HepG2 (cell line): ENCODE measurements around the gene SNX22. TPM values are rescaled to one million over a fixed set of nuclear protein-coding genes. Genes with fewer than 3 reads are reported as not detected.

Experiments
- ATAC-seq: fragments of 200-7000 bp; cut with Tn5 transposase; 3 replicates; pipeline ENCODE4 v1.9.1; 2020; ENCODE audit warnings: mild to moderate bottlenecking, moderate library complexity
- BruUV-seq: library from RNA; stranded (reverse); fragments of 400-500 nt; replicated peaks from 2 replicates; lab custom pipeline; 2021; lab: Mats Ljungman, UMichigan
- CTCF ChIA-PET: fragments of 300-600 bp; formaldehyde crosslinking; extraction: SDS; loops from one replicate; lab custom pipeline; 2021; ENCODE audit warnings: low total read pairs, inconsistent platforms, low intra/inter-chr PET ratio; lab: Yijun Ruan, JAX
- POLR2A ChIA-PET: fragments of 350-600 bp; sonication (Branson Sonifier 250); formaldehyde crosslinking; loops from one replicate; lab custom pipeline; 2020; ENCODE audit warnings: antibody characterized with exemption, inconsistent platforms; lab: Yijun Ruan, JAX
- DNase-seq: peaks from one replicate; pipeline ENCODE4 v3.0.0-alpha.2; 2015; ENCODE audit warnings: low spot score
- FAIRE-seq: peaks from 3 replicates; lab custom pipeline; 2011; peaks lifted over from hg19 to GRCh38; lab: Jason Lieb, UNC
- H2AFZ ChIP-seq: one replicate; pipeline ENCODE4 v1.6.1; 2011; ENCODE audit warnings: low read length, inconsistent platforms
- H3K27ac ChIP-seq: fragments of 300-600 bp; 3 replicates; pipeline ENCODE4 v1.8.0; 2011; ENCODE audit warnings: mixed run types, mild to moderate bottlenecking, mixed read lengths, low read length, inconsistent platforms; ENCODE audit not compliant: insufficient read depth; ENCODE audit errors: extremely low read length
- H3K27me3 ChIP-seq, 2 experiments: fragments of 200-600 bp in 1 of 2; 2 replicates in 1 of 2; 3 replicates in 1 of 2; pipeline versions ENCODE4 v1.6.0 to v1.8.0; 2011; ENCODE audit warnings: low read length in 2 of 2, mild to moderate bottlenecking in 2 of 2, moderate library complexity in 2 of 2, inconsistent platforms in 1 of 2; ENCODE audit not compliant: insufficient read depth in 2 of 2, control insufficient read depth in 1 of 2
- H3K36me3 ChIP-seq, 2 experiments: fragments of 200-600 bp in 1 of 2; replicated peaks in 1 of 2; 2 replicates in 1 of 2; 3 replicates in 1 of 2; pipeline versions ENCODE4 v1.5.1 to v1.8.0; 2011; ENCODE audit warnings: low read length in 2 of 2, inconsistent platforms in 1 of 2; ENCODE audit not compliant: insufficient read depth in 2 of 2, control insufficient read depth in 1 of 2
- H3K4me1 ChIP-seq: 2 replicates; pipeline ENCODE4 v1.5.1; 2012; ENCODE audit warnings: low read length, inconsistent platforms; ENCODE audit not compliant: insufficient read depth
- H3K4me2 ChIP-seq: 2 replicates; pipeline ENCODE4 v1.6.0; 2011; ENCODE audit warnings: low read depth, low read length, inconsistent platforms
- H3K4me3 ChIP-seq, 3 experiments: fragments of 200-600 bp in 1 of 3; sonication (generic), shearing (Covaris generic) in 1 of 3; replicated peaks in 1 of 3; 2 replicates each; pipeline ENCODE4 v1.5.1; 2011 to 2016; ENCODE audit warnings: low read length in 3 of 3, inconsistent platforms in 2 of 3, low read depth in 2 of 3, mild to moderate bottlenecking in 2 of 3, control low read depth in 1 of 3, mixed read lengths in 1 of 3; ENCODE audit not compliant: insufficient read depth in 1 of 3
- H3K79me2 ChIP-seq: one replicate; pipeline ENCODE4 v1.6.1; 2011; ENCODE audit warnings: low read length, inconsistent platforms; ENCODE audit not compliant: insufficient read depth
- H3K9ac ChIP-seq: 2 replicates; pipeline ENCODE4 v1.6.0; 2011; ENCODE audit warnings: mild to moderate bottlenecking, low read depth, low read length, inconsistent platforms; ENCODE audit not compliant: insufficient read depth
- H3K9me3 ChIP-seq: 2 replicates; pipeline ENCODE4 v1.5.1; 2012; ENCODE audit warnings: mild to moderate bottlenecking, low read length
- H4K20me1 ChIP-seq: 2 replicates; pipeline ENCODE4 v1.6.0; 2011; ENCODE audit warnings: inconsistent platforms, mild to moderate bottlenecking, low read length, moderate library complexity; ENCODE audit not compliant: insufficient read depth
- FOXA3 ChIP-seq: IDR thresholded peaks from 2 replicates; pipeline ENCODE4 v1.6.1; 2016; ENCODE audit warnings: missing genetic modification reagents, missing compliant biosample characterization
- IRF2 ChIP-seq: IDR thresholded peaks from 2 replicates; pipeline ENCODE4 v1.6.1; 2018; ENCODE audit warnings: missing genetic modification reagents, missing compliant biosample characterization
- IRX3 ChIP-seq: sonication (generic); formaldehyde crosslinking; IDR thresholded peaks from 2 replicates; pipeline ENCODE4 v1.8.1; 2023; ENCODE audit warnings: mild to moderate bottlenecking, low read depth, missing genetic modification reagents, borderline replicate concordance
- KDM2A ChIP-seq: sonication (generic); formaldehyde crosslinking; IDR thresholded peaks from 2 replicates; pipeline ENCODE4 v1.4.0; 2020; ENCODE audit warnings: low read depth, missing genetic modification reagents, borderline replicate concordance
- KLF13 ChIP-seq: sonication (generic); formaldehyde crosslinking; IDR thresholded peaks from 2 replicates; pipeline ENCODE4 v1.4.0; 2020; ENCODE audit warnings: mild to moderate bottlenecking, missing genetic modification reagents
- MED1 ChIP-seq: sonication (generic); formaldehyde crosslinking; IDR thresholded peaks from 2 replicates; pipeline ENCODE4 v1.4.0; 2020; ENCODE audit warnings: missing genetic modification reagents
- MTA1 ChIP-seq: sonication (generic); formaldehyde crosslinking; IDR thresholded peaks from 2 replicates; pipeline ENCODE4 v1.4.0; 2020; ENCODE audit warnings: missing genetic modification reagents, mild to moderate bottlenecking, borderline replicate concordance
- NFIC ChIP-seq: IDR thresholded peaks from 2 replicates; pipeline ENCODE4 v1.6.1; 2012; ENCODE audit warnings: mild to moderate bottlenecking, low read length, inconsistent platforms
- SMARCC2 ChIP-seq: fragments of 450-650 bp; IDR thresholded peaks from 2 replicates; pipeline ENCODE4 v1.6.1; 2017; ENCODE audit warnings: antibody characterized with exemption, mild to moderate bottlenecking
- SNAI1 ChIP-seq: sonication (generic); formaldehyde crosslinking; IDR thresholded peaks from 2 replicates; pipeline ENCODE4 v1.5.0; 2020; ENCODE audit warnings: mild to moderate bottlenecking, missing genetic modification reagents, borderline replicate concordance
- U2AF2 ChIP-seq: fragments of 200-400 bp; formaldehyde crosslinking; IDR thresholded peaks from 2 replicates; pipeline ENCODE4 v1.6.1; 2017; ENCODE audit warnings: low read depth, mild to moderate bottlenecking, low read length
- XRCC5 ChIP-seq: fragments of 200-400 bp; formaldehyde crosslinking; optimal IDR thresholded peaks from 2 replicates; pipeline ENCODE3; 2017; ENCODE audit warnings: mild to moderate bottlenecking, low read length
- ZBTB38 ChIP-seq: sonication (generic); formaldehyde crosslinking; IDR thresholded peaks from 2 replicates; pipeline ENCODE4 v1.5.1; 2020; ENCODE audit warnings: mild to moderate bottlenecking, missing genetic modification reagents
- ZFP90 ChIP-seq: sonication (generic); formaldehyde crosslinking; IDR thresholded peaks from 2 replicates; pipeline ENCODE4 v1.8.0; 2022; ENCODE audit warnings: missing genetic modification reagents, mild to moderate bottlenecking, inconsistent platforms, borderline replicate concordance
- ZNF326 ChIP-seq: sonication (generic); formaldehyde crosslinking; IDR thresholded peaks from 2 replicates; pipeline ENCODE4 v1.4.0; 2020; ENCODE audit warnings: missing genetic modification reagents, borderline replicate concordance
- ZSCAN29 ChIP-seq: sonication (generic); formaldehyde crosslinking; conservative IDR thresholded peaks from 2 replicates; pipeline ENCODE4 v1.4.0; 2020; ENCODE audit warnings: mild to moderate bottlenecking, missing genetic modification reagents
- ZSCAN31 ChIP-seq: sonication (generic); formaldehyde crosslinking; IDR thresholded peaks from 2 replicates; pipeline ENCODE4 v1.5.0; 2020; ENCODE audit warnings: low read depth, mild to moderate bottlenecking, missing genetic modification reagents
- WGBS: methylation state at CpG from one replicate; pipeline ENCODE4 v1.1.6; 2017; ENCODE audit warnings: low lambda C conversion rate; 5-methylcytosine and 5-hydroxymethylcytosine counted together
- in situ Hi-C: cut with HindIII; loops from 2 replicates; pipeline ENCODE4 v1.10.0; 2017; ENCODE audit warnings: low pct_unique_long_range_greater_than_20kb; ENCODE audit not compliant: extremely low pct_ligation_motif_present
- intact Hi-C: fragments of 100-400 bp; cut with micrococcal nuclease; formaldehyde crosslinking; loops from one replicate; pipeline ENCODE4 v1.10.0; 2022; ENCODE audit not compliant: unreplicated experiment
- polyA plus RNA-seq, 8 experiments: library from polyadenylated mRNA; depleted of rRNA in 3 of 8; stranded (reverse) in 7 of 8; unstranded in 1 of 8; fragments of >200 nt; fragmentation: Illumina TruSeq in 4 of 8; extraction: Trizol in 4 of 8; gene quantifications; 2 replicates each; pipeline versions ENCODE4 v1.2.1 to v1.2.3, GENCODE V29; 2011 to 2016; ENCODE audit warnings: low read depth in 4 of 8, missing spikeins in 1 of 8, mixed read lengths in 1 of 8; ENCODE audit not compliant: insufficient read depth in 1 of 8
- total RNA-seq, 5 experiments: library from RNA; depleted of rRNA; stranded (reverse); fragments of >200 nt; fragmentation: Illumina TruSeq; extraction: Trizol; gene quantifications; 2 replicates each; pipeline ENCODE4 v1.2.3, GENCODE V29; 2016; ENCODE audit warnings: low read depth in 1 of 5
- TF ChIP-seq, protein P1 (sequence below): sonication (generic); formaldehyde crosslinking; IDR thresholded peaks from 2 replicates; pipeline ENCODE4 v1.8.1; 2023; ENCODE audit warnings: mild to moderate bottlenecking, missing genetic modification reagents
- TF ChIP-seq, protein P2 (sequence below): sonication (generic); formaldehyde crosslinking; IDR thresholded peaks from 2 replicates; pipeline ENCODE4 v1.4.0; 2020; ENCODE audit warnings: low read depth, missing genetic modification reagents
- TF ChIP-seq, protein P3 (sequence below): sonication (generic); formaldehyde crosslinking; IDR thresholded peaks from 2 replicates; pipeline ENCODE4 v1.4.0; 2020; ENCODE audit warnings: missing genetic modification reagents

The SNX22 gene
- total and polyA plus RNA-seq, 2 of the 13 experiments (the other 11 are each of a cell fraction or from before 2014, with no cell fraction given) = 2.3 to 5.5 TPM

DNA sequence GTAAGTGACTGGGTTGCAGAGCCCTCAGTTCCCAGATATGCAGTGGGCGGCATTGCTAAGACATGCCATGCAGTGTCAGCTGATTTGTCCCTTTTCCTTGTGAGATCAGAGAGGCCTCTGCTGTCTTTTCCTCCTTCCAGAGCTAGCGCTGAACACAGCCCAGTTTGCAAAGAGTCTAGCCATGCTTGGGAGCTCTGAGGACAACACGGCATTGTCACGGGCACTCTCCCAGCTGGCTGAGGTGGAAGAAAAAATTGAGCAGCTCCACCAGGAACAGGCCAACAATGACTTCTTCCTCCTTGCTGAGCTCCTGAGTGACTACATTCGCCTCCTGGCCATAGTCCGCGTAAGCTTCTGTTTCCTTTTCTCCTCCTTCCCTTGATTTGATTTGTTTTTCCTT, 20.0 kb upstream of the SNX22 start (continued):
- TF ChIP-seq ZSCAN29 (CRISPR knock-in tag) (no peak), KLF13 (CRISPR knock-in tag) (no peak), ZBTB38 (CRISPR knock-in tag) (no peak), SNAI1 (CRISPR knock-in tag) (no peak), ZFP90 (CRISPR knock-in tag) (no peak)

DNA sequence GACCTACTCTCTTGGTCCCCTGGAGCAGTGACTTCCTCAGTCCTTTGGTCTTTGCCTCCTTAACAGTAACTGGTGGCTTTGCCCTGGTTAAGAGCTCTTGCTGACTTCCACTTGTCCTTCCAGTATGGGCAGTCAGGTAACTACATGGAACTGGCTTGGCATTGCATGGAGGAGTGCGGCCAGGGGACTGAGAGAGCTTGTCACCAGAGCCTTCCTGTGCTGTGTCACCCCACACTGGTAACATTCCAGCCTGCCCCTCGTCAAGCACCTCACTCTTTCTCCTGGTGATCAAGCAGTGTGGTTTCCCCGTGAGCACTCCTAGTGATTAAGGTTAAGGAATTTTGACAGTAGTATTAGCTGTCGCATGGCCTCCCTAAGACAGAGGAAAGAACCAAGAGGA, 19.3 kb upstream of the SNX22 start:
- no peaks in the 10 kb centered on the region for H3K9me3 ChIP-seq
- no peaks in the 10 kb centered on the region for H3K4me1 ChIP-seq
- no peak overlapping the region for H2AFZ ChIP-seq
- POLR2A ChIA-PET = no interaction called here
- peaks cover 42 to 88% of the 10 kb centered on the region in 2 experiments for H3K36me3 ChIP-seq
- no peak for ATAC-seq
- no peak overlapping the region for H3K4me2 ChIP-seq
- WGBS = 97% methylated on average over 4 of the region's 4 CpGs
- in situ Hi-C loops = no loop called here
- no peaks in the 10 kb centered on the region for H3K79me2 ChIP-seq
- TF ChIP-seq U2AF2 (no peak), ZSCAN31 (CRISPR knock-in tag) (no peak), XRCC5 (no peak), KDM2A (CRISPR knock-in tag) (no peak), MTA1 (CRISPR knock-in tag) (no peak), ZNF326 (CRISPR knock-in tag) (no peak), IRF2 (CRISPR knock-in tag) (no peak), MED1 (CRISPR knock-in tag) (no peak), NFIC (no peak), FOXA3 (no peak), IRX3 (CRISPR knock-in tag) (no peak), SMARCC2 (no peak)
- TF ChIP-seq, protein P1, sequence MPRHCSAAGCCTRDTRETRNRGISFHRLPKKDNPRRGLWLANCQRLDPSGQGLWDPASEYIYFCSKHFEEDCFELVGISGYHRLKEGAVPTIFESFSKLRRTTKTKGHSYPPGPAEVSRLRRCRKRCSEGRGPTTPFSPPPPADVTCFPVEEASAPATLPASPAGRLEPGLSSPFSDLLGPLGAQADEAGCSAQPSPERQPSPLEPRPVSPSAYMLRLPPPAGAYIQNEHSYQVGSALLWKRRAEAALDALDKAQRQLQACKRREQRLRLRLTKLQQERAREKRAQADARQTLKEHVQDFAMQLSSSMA = no peak
- TF ChIP-seq, protein P2, sequence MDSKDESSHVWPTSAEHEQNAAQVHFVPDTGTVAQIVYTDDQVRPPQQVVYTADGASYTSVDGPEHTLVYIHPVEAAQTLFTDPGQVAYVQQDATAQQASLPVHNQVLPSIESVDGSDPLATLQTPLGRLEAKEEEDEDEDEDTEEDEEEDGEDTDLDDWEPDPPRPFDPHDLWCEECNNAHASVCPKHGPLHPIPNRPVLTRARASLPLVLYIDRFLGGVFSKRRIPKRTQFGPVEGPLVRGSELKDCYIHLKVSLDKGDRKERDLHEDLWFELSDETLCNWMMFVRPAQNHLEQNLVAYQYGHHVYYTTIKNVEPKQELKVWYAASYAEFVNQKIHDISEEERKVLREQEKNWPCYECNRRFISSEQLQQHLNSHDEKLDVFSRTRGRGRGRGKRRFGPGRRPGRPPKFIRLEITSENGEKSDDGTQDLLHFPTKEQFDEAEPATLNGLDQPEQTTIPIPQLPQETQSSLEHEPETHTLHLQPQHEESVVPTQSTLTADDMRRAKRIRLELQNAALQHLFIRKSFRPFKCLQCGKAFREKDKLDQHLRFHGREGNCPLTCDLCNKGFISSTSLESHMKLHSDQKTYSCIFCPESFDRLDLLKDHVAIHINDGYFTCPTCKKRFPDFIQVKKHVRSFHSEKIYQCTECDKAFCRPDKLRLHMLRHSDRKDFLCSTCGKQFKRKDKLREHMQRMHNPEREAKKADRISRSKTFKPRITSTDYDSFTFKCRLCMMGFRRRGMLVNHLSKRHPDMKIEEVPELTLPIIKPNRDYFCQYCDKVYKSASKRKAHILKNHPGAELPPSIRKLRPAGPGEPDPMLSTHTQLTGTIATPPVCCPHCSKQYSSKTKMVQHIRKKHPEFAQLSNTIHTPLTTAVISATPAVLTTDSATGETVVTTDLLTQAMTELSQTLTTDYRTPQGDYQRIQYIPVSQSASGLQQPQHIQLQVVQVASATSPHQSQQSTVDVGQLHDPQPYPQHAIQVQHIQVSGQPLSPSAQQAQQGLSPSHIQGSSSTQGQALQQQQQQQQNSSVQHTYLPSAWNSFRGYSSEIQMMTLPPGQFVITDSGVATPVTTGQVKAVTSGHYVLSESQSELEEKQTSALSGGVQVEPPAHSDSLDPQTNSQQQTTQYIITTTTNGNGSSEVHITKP (CRISPR knock-in tag) = no peak
- TF ChIP-seq, protein P3, sequence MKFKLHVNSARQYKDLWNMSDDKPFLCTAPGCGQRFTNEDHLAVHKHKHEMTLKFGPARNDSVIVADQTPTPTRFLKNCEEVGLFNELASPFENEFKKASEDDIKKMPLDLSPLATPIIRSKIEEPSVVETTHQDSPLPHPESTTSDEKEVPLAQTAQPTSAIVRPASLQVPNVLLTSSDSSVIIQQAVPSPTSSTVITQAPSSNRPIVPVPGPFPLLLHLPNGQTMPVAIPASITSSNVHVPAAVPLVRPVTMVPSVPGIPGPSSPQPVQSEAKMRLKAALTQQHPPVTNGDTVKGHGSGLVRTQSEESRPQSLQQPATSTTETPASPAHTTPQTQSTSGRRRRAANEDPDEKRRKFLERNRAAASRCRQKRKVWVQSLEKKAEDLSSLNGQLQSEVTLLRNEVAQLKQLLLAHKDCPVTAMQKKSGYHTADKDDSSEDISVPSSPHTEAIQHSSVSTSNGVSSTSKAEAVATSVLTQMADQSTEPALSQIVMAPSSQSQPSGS (CRISPR knock-in tag) = no peak
- no peak for DNase-seq
- FAIRE-seq = no peak
- H4K20me1 ChIP-seq = no peaks in the 10 kb centered on the region
- H3K27ac ChIP-seq = no peak overlapping the region
- intact Hi-C loops = no loop called here
- no peaks in the 10 kb centered on the region for H3K27me3 ChIP-seq
- CTCF ChIA-PET = no interaction called here
- BruUV-seq = no TSS peak
- no peak overlapping the region for H3K4me3 ChIP-seq
- no peak overlapping the region for H3K9ac ChIP-seq
